OCI-LY1 (cell line): ENCODE data around the gene C1QTNF5.

ENCODE experiments used
- H2AFZ ChIP-seq: fragments of 200-600 bp; sonication (generic), shearing (Covaris generic); 2 replicates; pipeline ENCODE4 v1.6.0; 2014; ENCODE audit warnings: antibody characterized with exemption, mild to moderate bottlenecking, low read length
- H3F3A ChIP-seq: fragments of 200-600 bp; sonication (generic), shearing (Covaris generic); 2 replicates; pipeline ENCODE4 v1.6.0; 2014; ENCODE audit warnings: mild to moderate bottlenecking, antibody characterized with exemption, low read length, moderate library complexity; ENCODE audit not compliant: insufficient read depth
- H3K27ac ChIP-seq: fragments of 200-600 bp; sonication (generic); 2 replicates; pipeline ENCODE4 v1.5.1; 2014; ENCODE audit warnings: low read length, mixed run types, mild to moderate bottlenecking, low read depth; ENCODE audit not compliant: poor library complexity, severe bottlenecking
- H3K27me3 ChIP-seq: fragments of 200-600 bp; sonication (generic); 2 replicates; pipeline ENCODE4 v1.6.0; 2014; ENCODE audit warnings: antibody characterized with exemption, mild to moderate bottlenecking, low read length, moderate library complexity; ENCODE audit not compliant: insufficient read depth
- H3K36me3 ChIP-seq: fragments of 200-600 bp; sonication (generic); 2 replicates; pipeline ENCODE4 v1.6.1; 2014; ENCODE audit warnings: mild to moderate bottlenecking, antibody characterized with exemption, low read length, moderate library complexity, mixed read lengths; ENCODE audit not compliant: insufficient read depth
- H3K4me1 ChIP-seq: fragments of 200-600 bp; sonication (generic); 2 replicates; pipeline ENCODE4 v1.5.1; 2014; ENCODE audit warnings: mild to moderate bottlenecking, low read length, moderate library complexity; ENCODE audit not compliant: insufficient read depth, severe bottlenecking
- H3K4me2 ChIP-seq: fragments of 200-600 bp; sonication (generic), shearing (Covaris generic); 2 replicates; pipeline ENCODE4 v1.6.1; 2014; ENCODE audit warnings: low read length
- H3K4me3 ChIP-seq: fragments of 200-600 bp; sonication (generic); 2 replicates; pipeline ENCODE4 v1.5.1; 2014; ENCODE audit warnings: low read length, low read depth, mild to moderate bottlenecking, mixed read lengths; ENCODE audit not compliant: poor library complexity, severe bottlenecking
- H3K79me2 ChIP-seq: fragments of 200-600 bp; shearing (Covaris generic); 2 replicates; pipeline ENCODE4 v1.6.1; 2016; ENCODE audit warnings: mixed run types, low read length, mixed read lengths; ENCODE audit not compliant: insufficient read depth
- H3K9ac ChIP-seq: fragments of 200-600 bp; sonication (generic), shearing (Covaris generic); 2 replicates; pipeline ENCODE4 v1.6.1; 2014; ENCODE audit warnings: mild to moderate bottlenecking, low read length, mixed read lengths
- H3K9me2 ChIP-seq: fragments of 200-600 bp; sonication (generic), shearing (Covaris generic); 2 replicates; pipeline ENCODE4 v1.6.1; 2014; ENCODE audit warnings: low read depth, mild to moderate bottlenecking, low read length, mixed read lengths
- H3K9me3 ChIP-seq: fragments of 200-600 bp; shearing (Covaris generic); 2 replicates; pipeline ENCODE4 v1.6.1; 2014; ENCODE audit warnings: low read length, mixed read lengths
- H4K20me1 ChIP-seq: fragments of 200-600 bp; sonication (generic), shearing (Covaris generic); 2 replicates; pipeline ENCODE4 v1.6.0; 2016; ENCODE audit warnings: mild to moderate bottlenecking, low read length; ENCODE audit not compliant: insufficient read depth
- CTCF ChIP-seq: fragments of 200-600 bp; sonication (generic), shearing (Covaris generic); IDR thresholded peaks from 2 replicates; pipeline ENCODE4 v1.5.1; 2017; ENCODE audit warnings: mild to moderate bottlenecking, antibody characterized with exemption, low read length, moderate library complexity, mixed read lengths
- EZH2 ChIP-seq: fragments of 200-600 bp; sonication (generic), shearing (Covaris generic); IDR thresholded peaks from 2 replicates; pipeline ENCODE4 v1.8.0; 2017; ENCODE audit warnings: borderline replicate concordance, mixed run types, mild to moderate bottlenecking, antibody characterized with exemption, low read length, moderate library complexity, mixed read lengths

C1QTNF5 gene

GRCh38 chr11:119351232-119351631 is 10.5 kb upstream of the C1QTNF5 start:
- peaks cover 4% of the 10 kb centered on the region for H3K4me1 ChIP-seq

GRCh38 chr11:119350302-119350701 is 9.6 kb upstream of the C1QTNF5 start:
- H2AFZ ChIP-seq = no peak overlapping the region

More at GRCh38 chr11:119351232-119351631, 10.5 kb upstream of the C1QTNF5 start:
- Histone ChIP-seq H2AFZ (no peak overlapping the region), H3K4me2 (no peak overlapping the region), H3K27me3 (no peaks in the 10 kb centered on the region), H3K79me2 (no peaks in the 10 kb centered on the region), H3K4me3 (no peak overlapping the region), H4K20me1 (no peaks in the 10 kb centered on the region), H3K27ac (no peak overlapping the region), H3K36me3 (no peaks in the 10 kb centered on the region), H3K9me3 (no peaks in the 10 kb centered on the region), H3F3A (no peaks in the 10 kb centered on the region), H3K9ac (no peak overlapping the region), H3K9me2 (no peaks in the 10 kb centered on the region)
- TF ChIP-seq EZH2 (no peak), CTCF (no peak)

GRCh38 chr11:119347940-119348605 is 7.4 kb upstream of the C1QTNF5 start:
- no peaks in the 10 kb centered on the region for H3K9me2 ChIP-seq
- no peaks in the 10 kb centered on the region for H3K9me3 ChIP-seq
- no peak overlapping the region for H3K9ac ChIP-seq
- TF ChIP-seq CTCF (no peak), EZH2 (no peak)
- no peaks in the 10 kb centered on the region for H3K4me1 ChIP-seq
- H3K27ac ChIP-seq = no peak overlapping the region
- no peak overlapping the region for H3K4me3 ChIP-seq
- no peaks in the 10 kb centered on the region for H3K36me3 ChIP-seq
- H3F3A ChIP-seq = no peaks in the 10 kb centered on the region
- no peaks in the 10 kb centered on the region for H3K79me2 ChIP-seq
- no peaks in the 10 kb centered on the region for H4K20me1 ChIP-seq
- no peak overlapping the region for H3K4me2 ChIP-seq
- H3K27me3 ChIP-seq = no peaks in the 10 kb centered on the region
- no peak overlapping the region for H2AFZ ChIP-seq

More at GRCh38 chr11:119350302-119350701, 9.6 kb upstream of the C1QTNF5 start:
- no peak overlapping the region for H3K4me3 ChIP-seq
- TF ChIP-seq CTCF = no peak
- no peaks in the 10 kb centered on the region for H3K9me2 ChIP-seq
- no peaks in the 10 kb centered on the region for H3K4me1 ChIP-seq
- no peaks in the 10 kb centered on the region for H3K36me3 ChIP-seq
- H3K9ac ChIP-seq = no peak overlapping the region
- no peaks in the 10 kb centered on the region for H4K20me1 ChIP-seq
- no peaks in the 10 kb centered on the region for H3F3A ChIP-seq
- H3K4me2 ChIP-seq = no peak overlapping the region
- H3K27me3 ChIP-seq = no peaks in the 10 kb centered on the region
- H3K27ac ChIP-seq = no peak overlapping the region
- no peaks in the 10 kb centered on the region for H3K9me3 ChIP-seq
- no peaks in the 10 kb centered on the region for H3K79me2 ChIP-seq
